ENCODE results near the gene CRYBG1.

The CRYBG1 gene

DNA sequence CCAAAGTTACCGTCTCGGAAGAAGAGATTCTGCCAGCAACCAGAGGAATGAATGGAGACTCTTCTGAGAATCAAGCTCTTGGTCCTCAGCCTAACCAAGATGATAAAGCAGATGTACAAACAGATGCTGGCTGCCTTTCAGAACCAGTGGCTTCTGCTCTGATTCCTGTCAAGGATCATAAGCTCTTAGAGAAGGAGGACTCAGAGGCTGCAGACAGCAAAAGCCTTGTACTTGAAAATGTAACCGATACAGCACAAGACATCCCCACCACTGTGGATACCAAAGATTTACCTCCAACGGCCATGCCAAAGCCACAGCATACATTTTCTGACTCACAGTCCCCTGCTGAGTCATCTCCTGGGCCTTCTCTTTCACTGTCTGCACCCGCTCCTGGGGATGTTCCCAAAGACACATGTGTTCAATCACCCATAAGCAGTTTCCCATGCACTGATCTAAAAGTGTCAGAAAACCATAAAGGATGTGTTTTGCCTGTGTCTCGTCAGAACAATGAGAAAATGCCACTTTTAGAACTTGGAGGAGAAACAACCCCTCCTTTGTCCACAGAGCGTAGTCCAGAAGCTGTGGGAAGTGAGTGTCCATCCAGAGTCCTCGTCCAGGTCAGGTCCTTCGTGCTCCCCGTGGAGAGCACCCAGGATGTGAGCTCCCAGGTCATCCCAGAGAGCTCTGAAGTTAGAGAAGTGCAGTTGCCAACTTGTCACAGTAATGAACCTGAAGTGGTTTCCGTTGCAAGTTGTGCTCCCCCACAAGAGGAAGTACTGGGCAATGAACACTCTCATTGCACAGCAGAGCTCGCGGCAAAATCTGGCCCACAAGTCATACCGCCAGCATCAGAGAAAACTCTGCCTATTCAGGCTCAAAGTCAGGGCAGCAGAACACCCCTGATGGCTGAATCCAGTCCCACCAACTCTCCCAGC lies 159.2 kb downstream of the CRYBG1 start:
- DNase-seq (ENCODE audit: low read depth, low spot score): peak; percentile 46
- H3K27ac ChIP-seq: peak overlapping the region; percentile 81

DNA sequence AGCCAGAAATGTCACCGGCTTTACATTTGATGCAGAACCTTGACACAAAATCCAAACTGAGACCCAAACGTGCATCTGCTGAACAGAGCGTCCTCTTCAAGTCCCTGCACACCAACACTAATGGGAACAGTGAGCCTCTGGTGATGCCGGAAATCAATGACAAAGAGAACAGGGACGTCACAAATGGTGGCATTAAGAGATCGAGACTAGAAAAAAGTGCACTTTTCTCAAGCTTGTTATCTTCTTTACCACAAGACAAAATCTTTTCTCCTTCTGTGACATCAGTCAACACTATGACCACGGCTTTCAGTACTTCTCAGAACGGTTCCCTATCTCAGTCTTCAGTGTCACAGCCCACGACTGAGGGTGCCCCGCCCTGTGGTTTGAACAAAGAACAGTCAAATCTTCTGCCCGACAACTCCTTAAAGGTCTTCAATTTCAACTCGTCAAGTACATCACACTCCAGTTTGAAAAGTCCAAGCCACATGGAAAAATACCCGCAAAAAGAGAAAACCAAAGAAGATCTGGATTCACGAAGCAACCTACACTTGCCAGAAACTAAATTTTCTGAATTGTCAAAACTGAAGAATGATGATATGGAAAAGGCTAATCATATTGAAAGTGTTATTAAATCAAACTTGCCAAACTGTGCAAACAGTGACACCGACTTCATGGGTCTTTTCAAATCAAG lies 160.3 kb downstream of the CRYBG1 start:
- H3K27ac ChIP-seq: no peak overlapping the region
- no peak for DNase-seq (ENCODE audit: low read depth, low spot score)

DNA sequence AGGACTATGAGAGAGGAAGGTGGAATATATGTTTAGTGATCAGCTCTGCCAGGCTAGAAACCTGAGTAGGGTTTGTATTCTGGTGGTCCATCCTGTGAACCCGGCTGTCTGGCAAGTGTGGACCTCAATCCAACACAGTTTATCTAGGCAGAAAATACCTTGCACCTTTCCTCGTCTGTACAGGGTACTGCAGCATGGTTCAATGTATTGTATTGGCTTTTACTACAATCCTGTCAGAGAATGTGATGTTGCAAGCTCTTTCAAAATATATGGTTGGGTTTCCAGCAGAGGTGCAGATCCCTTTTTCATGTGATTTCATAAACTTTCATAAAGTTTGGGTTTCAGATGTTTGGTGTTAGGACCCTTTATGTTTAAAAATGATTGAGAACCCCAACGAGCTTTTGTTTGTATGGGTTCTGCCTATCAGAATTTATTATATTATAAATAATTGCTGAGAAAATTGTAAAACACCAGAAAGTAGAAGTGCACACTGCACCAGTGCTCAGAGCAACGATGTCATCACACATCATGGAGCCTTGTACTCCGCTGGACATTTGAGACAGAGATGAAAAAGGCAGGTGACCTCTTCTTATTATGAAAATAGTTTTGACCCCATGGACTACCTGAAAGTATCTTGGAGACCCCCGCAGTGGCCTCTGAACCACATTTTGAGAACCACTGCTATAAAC lies 162.2 kb downstream of the CRYBG1 start:
- no peak for DNase-seq (ENCODE audit: low read depth, low spot score)
- peak overlapping the region; percentile 98 for H3K27ac ChIP-seq

DNA sequence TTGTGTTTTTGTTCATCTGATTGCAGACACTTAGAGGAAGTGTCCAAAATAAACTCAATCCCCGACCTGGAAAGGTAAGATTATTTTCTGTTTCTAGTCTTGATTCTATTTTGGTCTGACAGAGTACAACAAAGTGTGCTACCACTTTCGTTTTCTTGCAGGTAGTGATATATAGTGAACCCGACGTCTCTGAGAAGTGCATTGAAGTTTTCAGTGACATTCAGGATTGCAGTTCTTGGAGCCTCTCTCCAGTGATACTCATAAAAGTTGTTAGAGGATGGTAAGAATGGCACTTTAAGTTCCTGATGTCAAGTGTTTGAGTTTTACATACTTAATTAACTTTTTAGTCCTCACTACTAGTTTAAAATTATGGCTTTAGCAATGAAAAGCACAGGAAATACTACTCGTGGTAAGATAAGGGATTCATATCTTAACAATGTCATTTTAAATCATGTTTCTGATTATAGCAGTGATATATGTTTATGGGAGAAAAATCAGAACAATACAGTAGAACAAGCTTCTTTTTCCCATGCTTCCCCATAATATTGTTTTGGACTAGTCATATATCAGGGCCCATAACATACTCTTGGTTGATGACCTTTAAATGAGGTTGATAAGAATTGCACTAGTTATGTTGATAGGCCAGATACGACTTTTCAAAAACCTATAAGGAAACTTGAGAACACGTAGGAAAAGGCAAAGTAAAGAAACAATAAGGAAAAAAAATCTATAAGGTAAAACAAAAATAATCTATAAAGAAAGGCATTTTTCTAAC lies 164.8 kb downstream of the CRYBG1 start:
- no peak for DNase-seq (ENCODE audit: low read depth, low spot score)

DNA sequence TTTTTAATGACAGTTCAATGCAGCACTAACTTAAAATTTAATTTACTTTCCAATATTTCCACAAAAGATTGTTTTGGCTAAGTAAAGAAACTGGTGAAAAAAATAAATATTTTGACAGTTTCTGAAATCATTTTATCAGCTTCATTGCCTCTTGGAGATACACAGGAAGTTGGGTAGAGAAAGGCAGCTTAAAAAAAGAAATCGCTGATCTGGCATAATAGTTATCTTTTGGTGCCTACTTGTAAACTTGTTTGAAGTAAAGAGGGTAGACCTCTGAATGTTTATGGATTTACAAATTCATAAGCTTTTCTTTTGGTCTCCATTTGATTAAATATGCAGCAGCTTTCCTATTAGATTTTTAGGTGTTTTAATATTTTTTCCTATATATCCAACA lies 165.4 kb downstream of the CRYBG1 start:
- no peak for DNase-seq (ENCODE audit: low read depth, low spot score)
- H3K27ac ChIP-seq: peak overlapping the region; percentile 98

More for the DNA sequence above, 164.8 kb downstream of the CRYBG1 start:
- H3K27ac ChIP-seq: peak overlapping the region; percentile 98

DNA sequence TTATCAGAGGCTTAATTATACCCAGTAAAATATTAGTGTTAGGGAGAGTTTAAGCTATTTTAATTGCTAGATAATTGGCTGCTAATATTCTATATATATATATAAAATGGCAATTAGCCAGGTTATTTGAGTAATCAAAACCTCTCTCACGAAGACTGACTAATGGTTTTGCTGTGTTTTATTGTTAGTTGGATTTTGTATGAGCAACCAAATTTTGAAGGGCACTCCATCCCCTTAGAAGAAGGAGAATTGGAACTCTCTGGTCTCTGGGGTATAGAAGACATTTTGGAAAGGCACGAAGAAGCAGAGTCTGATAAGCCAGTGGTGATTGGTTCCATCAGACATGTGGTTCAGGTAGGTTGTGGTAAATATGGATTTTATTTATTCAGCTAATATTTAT lies 166.6 kb downstream of the CRYBG1 start:
- no peak for DNase-seq (ENCODE audit: low read depth, low spot score)
- peak overlapping the region; percentile 98 for H3K27ac ChIP-seq

DNA sequence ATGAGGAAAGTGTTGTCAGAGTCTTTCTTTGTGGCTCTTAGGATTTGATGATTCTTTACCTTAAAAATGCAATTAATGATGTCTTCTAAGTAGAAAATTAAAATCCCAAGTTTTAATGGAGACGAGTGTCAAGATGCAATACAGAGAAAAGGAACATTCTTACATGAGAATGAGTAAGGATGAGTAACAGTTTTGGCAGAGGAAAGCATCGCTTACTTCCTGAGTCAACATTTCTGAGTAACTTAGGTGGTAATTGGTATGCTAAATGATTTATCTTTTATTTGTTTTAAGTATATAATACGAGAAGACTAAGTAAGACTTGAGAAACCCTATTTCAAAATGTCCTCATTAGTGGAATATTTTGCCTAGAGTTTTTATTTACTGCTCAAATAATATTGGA lies 167.5 kb downstream of the CRYBG1 start:
- DNase-seq (ENCODE audit: low read depth, low spot score): peak; percentile 88
- H3K27ac ChIP-seq: peak overlapping the region; percentile 98

DNA sequence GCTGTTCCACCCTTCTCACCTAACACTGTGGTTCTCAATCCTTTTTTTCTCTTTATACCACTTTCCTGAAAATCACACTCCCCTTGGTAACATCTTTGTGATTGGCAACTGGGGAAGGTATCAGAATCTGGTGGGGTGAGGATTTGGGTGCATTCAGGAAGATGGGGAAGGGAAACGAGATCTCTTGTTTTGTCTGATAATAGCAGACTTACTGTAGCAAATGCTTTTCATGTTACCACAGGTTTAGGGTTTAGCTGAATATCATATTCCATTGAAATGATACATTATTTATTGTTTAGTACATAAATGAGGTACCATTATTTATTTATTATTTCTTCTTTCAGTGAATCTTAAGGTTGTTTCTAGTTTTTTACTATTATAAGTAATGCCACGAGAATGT lies 168.0 kb downstream of the CRYBG1 start:
- no peak for DNase-seq (ENCODE audit: low read depth, low spot score)
- peak overlapping the region; percentile 98 for H3K27ac ChIP-seq

DNA sequence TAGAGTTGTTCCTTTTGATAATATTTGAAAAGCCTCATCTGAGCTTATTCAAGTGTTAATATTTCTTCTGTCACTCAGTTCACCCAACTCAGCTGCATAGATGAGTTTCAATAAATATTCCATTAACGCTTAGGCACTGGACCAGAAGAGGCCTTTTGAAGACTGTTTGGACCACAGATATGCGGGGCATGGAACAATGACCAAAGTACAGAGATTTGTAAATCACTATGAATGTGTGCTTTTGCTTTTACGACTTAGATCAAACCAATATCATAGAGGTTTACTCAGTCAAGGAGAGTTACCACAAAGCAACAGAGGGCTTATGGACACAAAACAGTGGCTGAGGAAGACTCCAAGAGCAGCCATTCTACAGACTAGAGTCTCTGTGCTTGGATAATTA lies 168.9 kb downstream of the CRYBG1 start:
- no peak for DNase-seq (ENCODE audit: low read depth, low spot score)
- H3K27ac ChIP-seq: peak overlapping the region; percentile 98

DNA sequence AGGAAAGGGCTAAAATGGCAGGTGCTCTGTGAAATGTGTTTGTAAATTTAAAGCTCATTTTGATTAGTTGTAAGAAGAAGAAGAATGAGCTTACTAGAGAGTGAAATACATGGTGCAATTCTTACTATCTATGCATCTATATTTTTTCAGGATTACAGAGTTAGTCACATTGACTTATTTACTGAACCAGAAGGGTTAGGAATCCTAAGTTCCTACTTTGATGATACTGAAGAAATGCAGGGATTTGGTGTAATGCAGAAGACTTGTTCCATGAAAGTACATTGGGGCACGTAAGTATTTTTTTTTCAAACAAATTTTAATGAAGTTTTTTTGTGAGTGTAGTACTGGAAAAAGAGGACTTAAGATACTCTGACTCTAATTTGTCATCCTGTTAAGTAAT lies 169.5 kb downstream of the CRYBG1 start:
- H3K27ac ChIP-seq: peak overlapping the region; percentile 98
- no peak for DNase-seq (ENCODE audit: low read depth, low spot score)

DNA sequence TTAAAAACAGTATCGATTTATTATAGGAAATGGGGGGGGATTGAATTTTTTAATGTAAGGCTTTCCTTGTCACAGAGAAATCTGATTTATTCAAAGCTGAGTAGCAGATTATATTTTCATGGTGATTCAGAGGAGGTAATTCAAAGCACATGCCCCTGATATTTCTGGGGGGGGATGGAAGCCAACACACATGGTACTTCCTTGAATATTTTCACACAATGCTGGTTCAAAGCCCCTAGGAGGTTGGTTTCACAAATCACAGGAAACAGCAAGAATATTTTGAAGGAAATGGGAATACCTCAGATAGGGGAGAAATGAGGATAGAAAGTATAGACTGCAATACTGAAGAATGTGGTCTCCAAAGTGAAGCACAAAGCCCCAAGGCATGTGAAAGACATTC lies 170.0 kb downstream of the CRYBG1 start:
- H3K27ac ChIP-seq: peak overlapping the region; percentile 98
- no peak for DNase-seq (ENCODE audit: low read depth, low spot score)

DNA sequence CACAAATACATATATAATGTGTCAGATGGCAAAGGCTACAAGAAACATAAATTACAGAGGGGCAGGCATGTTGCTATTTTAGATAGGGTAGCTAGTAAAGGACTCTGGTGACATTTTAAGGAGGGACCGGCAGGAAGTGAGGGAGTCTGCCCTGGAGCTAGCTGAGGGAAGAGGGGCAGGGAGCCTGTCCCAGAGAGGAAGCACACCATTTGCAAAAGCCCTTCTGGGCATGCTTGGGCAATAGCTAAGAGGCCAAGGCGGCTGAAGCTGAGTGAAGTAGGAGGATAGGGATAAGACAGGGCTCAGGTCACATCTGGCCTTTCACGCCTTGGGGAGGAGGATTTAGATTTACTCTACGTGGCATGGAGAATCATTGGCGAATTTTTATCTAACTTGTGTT lies 172.5 kb downstream of the CRYBG1 start:
- peak overlapping the region; percentile 98 for H3K27ac ChIP-seq
- DNase-seq (ENCODE audit: low read depth, low spot score): no peak

DNA sequence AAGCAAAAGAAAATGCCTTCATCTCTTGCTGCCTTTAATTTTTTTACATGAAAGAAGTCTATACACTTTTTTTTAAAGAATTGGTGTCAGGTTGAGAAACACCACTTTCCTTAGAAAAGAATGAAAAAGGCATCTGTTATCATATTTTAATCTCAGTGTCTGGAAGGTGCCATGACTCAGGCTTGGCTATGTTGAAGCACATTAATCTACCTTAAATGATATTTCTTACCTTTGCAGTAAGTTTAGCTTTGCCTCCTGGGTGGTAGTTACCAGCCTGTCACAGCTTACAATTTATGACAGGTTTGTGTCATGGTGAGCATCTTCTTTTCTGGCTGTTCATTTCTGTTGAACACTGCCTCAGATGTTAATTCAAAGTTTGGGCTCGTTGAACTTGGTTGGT lies 173.5 kb downstream of the CRYBG1 start:
- peak overlapping the region; percentile 98 for H3K27ac ChIP-seq
- DNase-seq (ENCODE audit: low read depth, low spot score): no peak

DNA sequence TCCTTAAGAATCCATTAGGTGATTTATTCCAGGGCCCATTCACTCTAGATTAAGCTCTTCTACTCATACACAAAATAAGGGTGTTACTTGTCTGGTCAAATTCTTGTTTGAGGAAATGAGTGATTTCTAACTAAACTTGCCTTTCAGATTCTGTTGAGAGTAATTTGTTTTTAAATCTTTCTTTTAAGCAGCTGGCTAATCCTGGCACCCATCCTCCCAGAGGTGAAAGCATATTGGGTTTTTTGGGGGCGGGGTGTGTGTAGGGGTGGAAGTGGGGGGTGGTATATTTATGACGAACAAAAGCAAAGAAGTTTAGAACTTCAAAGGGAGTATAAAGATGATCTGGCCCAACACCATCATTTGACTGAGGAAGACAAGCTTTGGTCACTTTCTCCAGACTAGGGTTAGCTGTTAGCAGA lies 174.1 kb downstream of the CRYBG1 start:
- DNase-seq (ENCODE audit: low read depth, low spot score): no peak
- H3K27ac ChIP-seq: peak overlapping the region; percentile 98

DNA sequence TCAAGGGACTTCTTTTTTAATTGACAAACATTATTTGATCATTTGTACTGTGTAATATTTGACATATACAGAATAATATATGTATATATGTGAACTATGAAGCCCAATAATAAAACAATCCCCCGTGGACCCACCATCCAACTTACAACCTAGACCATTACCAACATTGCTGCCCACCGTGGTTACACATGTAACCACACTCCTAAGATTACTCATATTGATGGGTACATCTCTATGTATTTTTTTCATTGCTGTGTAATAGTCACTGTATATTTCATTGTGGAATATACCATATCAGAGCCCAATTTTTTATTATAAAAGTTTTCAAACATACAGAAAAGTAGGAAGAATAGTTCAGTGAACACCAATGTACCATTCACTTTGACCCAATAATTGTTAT lies 174.5 kb downstream of the CRYBG1 start:
- peak overlapping the region; percentile 98 for H3K27ac ChIP-seq
- no peak for DNase-seq (ENCODE audit: low read depth, low spot score)

DNA sequence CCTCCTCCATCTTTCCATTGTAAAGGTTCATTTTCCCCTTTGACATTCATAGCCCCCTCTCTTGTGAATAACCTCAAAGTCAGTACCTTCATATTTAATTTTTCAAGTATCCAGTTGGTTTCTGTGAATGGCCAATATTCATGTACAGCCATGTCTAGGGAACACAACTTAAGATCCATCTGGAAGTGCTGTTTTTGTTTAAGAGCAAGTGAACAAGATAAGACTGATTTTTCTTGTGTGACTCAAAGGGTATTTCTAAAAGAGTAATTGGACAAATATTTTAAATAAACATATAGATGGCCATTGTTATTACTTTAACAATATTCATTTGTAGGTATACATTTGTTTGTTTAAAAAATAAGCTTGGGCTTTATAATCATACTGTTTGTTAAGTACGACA lies 175.8 kb downstream of the CRYBG1 start:
- H3K27ac ChIP-seq: peak overlapping the region; percentile 6
- no peak for DNase-seq (ENCODE audit: low read depth, low spot score)

DNA sequence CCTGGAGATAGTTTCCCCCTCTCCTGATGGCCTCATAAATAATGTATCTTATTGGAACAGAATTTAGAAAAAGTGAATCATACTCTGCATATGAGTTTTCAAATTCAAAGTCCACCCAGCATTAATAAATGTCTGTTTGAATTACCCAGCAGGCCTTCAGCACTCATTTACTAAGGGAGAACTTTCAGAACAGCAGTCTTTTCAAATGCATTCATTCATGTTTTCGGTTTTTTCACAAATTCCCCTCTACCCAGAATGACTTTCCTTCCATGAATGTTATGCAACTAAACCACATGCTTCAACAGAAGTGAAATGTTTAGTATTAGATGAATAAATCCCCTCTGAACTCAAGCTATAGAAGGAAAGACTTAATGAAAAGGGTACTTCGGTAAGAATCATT lies 176.3 kb downstream of the CRYBG1 start:
- no peak for DNase-seq (ENCODE audit: low read depth, low spot score)
- H3K27ac ChIP-seq: no peak overlapping the region

DNA sequence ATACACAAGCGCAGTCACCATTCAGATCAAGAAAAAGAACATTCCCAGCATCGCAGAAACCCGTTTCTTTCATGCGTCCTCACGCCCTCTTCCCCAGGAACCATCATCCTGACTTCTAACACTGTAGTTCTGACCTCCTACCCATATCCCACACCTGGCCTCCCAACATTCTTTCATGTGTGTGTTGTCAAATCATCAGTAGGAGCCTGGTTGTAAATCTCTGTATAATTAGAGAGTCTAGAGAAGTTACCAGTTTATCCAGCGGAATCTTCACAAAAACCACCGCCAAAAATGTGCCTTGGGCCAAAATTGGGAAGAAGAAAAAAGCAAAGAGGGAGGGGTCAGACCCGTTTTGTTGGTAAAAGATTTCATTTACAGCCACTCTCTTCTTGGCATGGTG lies 177.1 kb downstream of the CRYBG1 start:
- H3K27ac ChIP-seq: no peak overlapping the region
- no peak for DNase-seq (ENCODE audit: low read depth, low spot score)

DNA sequence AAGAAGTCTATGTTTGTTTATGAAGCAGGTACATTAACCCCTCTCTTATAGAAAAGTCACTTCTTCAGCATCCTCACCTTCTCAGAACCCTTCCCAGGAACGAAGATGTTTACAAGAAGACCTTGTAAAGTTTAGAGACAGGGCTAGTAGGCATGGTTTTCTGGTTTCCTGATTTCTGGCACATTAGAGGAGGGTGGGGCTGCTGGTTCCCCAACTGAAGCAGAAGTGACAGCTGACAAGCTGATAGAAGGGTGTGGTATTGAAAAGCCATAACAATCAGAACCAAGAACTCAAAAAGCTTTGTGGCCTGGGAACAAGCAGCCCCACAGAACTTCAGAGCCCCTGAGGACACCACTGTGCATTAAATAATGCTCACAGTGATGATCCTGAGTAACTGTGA lies 177.6 kb downstream of the CRYBG1 start:
- DNase-seq (ENCODE audit: low read depth, low spot score): no peak
- H3K27ac ChIP-seq: no peak overlapping the region

DNA sequence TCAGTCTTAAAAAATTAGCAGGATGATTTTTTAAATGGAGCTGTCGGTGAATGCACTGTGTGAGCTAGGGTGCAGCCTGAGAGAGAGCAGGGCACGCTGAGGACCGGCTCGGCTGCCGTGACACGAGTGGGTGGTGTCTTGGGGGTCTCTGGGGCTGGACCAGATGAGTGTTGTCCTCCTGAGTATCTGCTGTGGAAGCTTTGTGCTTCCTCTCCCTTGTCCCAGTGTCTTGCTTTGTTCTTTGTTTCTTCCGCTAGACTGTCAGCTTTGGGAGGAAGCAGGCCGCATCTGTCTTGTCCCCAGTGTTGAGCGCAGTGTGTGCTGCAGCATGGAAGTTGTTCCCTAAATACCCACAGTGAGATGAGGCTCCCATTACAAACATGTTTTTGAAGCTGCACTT lies 179.4 kb downstream of the CRYBG1 start:
- no peak overlapping the region for H3K27ac ChIP-seq
- DNase-seq (ENCODE audit: low read depth, low spot score): no peak
